Stimulated activated CD4-positive, alpha-beta T cell treated with anti-CD3 and anti-CD28 coated beads, Interleukin-4, amount 100 ng/mL, for 48 hours (primary cell): ENCODE measurements around the gene FGF18.

Source experiments
- DNase-seq, 2 donors: peaks; one replicate each; pipeline ENCODE4 v3.0.0-alpha.2; 2020; ENCODE audit warnings: low read depth in 2 of 2

Gene FGF18

DNA sequence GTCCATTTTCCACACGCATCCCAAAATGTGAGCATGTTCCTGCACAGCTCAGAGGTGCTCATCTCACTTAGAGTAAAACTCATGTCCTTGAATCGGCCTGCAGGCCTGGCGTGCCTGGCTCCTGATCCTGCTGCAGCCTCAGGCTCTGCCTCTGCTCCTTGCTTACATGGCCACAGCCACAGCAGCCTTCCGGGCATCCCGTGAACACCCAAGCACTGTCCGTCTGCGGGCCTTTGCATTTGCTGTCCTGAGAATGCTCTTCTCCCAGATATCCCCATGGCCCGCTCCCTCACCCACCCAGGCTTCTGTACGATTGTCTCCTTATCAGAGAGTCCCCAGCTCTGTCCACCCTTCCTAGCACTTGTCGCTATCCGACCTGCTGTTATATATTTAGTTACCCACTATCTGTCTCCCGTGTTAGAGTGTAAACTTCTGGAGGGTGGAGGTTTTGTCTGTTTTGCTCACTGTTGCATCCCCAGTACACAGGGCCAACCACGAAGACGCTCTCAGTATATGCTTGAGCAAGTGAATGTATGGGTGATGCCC lies 21.9 kb downstream of the FGF18 start:
- no peak for DNase-seq

DNA sequence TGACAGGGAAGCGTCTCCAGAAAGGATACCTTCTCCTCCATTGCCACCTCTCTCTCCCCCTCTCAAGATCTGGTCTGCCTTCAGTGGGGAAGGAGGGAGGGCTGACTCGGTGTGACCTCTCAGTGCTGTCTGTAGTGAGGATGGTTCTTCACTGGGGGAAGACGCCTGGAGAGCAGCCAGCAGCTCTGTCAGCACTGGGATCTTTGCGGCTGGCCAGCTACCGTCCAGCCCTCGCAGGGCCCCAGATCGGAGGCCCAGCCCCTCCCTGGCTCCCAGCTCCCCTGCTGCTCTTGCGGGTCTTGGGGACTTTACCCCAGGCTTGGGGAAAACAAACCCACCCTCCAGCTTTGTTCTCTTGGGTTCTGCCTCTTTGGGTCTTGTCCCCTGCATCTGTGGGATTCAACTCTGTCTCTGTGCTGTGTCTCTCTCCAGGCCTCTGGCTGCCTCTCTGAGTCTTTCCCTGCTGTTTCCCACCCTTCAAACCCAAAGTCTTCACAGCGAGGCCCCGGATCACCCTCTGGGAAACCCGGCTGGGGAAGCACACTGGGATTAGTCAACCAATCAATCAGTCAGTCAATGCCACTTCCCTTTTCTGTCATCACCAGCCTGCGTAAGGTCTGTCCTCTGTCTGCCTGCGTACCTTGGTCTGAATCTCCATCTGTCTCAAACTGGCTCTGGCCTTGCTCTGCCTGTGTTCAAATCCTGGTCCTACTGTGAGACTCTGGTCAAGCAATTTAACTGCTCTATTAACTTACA lies 23.0 kb downstream of the FGF18 start:
- no peak for DNase-seq

DNA sequence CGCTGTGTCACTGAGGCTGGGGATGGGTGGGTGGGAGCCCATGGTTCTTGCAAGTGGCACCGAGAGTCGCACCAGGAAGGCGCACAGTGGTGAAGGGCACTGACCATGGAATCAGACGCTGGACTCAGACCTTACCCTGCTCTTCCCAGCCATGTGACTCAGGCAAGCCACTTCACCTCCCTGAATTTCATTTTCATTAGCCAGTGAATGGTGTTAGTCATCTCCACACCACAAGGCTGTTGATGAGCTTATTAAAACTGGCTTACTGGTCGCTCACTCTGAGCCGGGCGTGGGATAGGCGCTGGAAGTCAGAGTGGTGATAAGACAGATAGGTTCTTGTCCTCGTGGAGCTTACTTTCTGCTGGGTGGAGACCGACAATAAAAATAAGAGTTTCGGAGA lies 25.1 kb downstream of the FGF18 start:
- DNase-seq, result no peak

DNA sequence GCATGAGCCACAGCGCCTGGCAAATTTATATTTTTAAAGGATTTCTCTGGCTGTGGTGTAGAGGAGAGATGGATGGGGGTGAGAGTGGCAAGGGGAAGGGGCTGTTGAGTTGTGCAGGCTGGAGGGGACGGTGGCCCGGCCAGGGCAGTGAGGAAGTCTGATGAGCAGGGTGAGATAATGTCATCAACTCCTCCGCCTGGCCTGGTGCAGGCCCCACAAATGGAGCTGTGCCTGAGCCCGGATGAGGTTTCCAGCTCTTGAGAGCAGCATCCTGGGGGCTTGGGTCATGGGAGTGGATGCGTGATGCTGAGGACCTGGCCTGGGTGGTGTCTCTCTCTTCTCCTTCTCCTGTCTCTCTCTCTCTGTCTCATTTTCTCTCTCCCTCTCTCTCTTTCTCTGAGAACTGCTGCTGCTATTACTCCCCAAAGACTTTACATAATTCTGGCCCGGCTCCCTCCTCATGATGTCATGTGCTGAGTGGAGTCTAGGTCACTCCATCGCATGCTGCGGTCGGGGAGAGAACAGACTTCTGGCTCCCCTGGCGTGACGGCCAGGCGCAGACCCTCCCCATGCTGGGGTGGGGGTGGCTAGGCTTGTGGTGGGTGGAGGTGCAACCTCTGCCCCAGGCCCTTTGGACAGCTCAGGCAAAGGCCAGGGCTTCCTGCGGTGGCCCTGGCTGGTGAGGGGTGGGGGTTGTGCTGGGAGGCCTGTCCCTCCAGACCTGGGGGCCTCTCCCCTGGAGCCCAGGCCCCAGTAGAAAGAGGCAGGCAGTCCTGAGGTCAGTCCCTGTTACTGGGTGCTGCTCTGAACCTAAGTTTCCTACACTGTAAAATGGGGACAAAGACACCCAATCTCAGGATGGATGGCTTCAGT lies 26.4 kb downstream of the FGF18 start:
- DNase-seq, result no peak

DNA sequence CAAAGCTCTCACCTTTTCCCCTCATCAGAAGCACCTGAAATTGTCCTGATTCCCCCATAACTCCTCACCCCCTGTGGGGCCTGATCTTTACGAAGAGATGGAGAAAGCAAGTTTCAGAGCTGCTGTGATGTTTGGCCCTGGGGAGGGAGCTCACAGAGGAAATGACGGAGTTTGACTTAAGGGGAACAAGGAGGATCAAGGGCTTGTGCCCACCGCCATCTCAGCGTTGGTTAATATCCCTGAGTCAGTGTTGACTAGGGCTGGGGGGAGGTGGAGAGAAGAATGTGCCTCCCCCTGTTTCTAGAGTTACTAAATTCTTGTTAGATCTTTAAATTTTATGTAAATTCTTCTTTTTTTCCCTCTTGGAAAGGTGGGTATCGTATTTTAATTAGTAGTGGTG lies 27.8 kb downstream of the FGF18 start:
- DNase-seq, result no peak

DNA sequence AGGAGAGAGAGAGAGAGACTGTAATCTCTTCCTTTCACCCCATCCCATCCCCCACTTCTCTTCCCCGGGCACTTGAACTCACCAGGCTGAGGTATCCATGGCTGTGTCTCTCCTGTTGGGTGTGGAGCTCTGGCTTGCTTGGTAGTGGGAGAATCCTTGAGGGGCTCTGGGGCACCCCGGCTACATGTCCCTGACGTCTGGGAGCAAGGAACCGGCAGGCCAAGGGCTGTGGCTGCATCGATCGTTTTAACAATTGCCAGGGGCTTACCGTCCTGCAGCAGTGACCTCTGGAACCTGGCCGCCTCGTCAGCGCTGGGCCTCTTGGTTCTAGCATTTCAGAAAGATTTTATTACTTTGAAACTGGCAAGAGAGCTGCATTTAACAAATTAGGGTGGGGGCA lies 30.0 kb downstream of the FGF18 start:
- no peak for DNase-seq

DNA sequence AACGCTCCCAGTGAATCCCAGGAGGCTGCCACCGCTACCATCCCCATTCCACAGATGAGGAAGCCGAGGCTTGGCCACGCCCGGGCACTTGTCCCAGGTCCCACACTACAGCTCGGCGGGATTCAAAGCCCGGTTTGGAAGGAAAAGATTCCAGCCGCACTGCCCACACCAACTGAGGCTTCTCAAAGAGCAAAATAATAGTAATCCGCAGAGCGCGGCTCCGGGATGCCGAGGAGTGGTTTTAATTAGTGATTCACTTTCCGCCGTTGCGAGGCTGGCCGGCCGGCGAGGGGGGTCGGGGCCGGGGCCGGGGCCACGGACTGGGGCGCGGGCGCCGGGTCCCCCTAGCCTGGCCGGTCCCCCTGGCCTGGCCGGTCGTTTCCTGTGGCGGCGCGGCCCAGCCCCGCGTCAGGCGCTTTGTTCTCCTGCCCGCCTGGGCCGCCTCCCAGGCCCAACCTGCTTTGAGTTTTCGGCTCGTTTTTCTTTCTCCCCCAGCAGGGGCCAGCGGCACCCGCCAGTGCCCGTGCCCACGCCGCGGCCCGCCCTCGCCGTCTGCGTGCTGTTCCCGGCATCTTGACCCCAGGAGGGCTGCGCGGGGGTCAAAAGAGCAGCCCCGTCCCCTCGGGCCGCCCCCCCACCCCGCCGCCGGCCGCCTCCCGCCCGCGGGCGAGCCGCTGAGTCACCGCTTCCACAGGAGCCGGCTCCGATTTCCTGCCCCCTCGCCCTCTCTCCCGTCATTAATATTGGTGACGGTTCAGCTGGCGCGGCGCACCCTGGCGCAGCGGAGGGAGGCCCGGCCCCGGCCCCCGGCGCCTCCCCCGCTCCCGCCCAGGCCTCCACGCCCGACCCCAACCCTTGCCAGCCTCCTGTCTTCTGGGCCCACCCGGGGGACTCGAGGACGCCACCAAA lies 31.2 kb downstream of the FGF18 start:
- no peak for DNase-seq

DNA sequence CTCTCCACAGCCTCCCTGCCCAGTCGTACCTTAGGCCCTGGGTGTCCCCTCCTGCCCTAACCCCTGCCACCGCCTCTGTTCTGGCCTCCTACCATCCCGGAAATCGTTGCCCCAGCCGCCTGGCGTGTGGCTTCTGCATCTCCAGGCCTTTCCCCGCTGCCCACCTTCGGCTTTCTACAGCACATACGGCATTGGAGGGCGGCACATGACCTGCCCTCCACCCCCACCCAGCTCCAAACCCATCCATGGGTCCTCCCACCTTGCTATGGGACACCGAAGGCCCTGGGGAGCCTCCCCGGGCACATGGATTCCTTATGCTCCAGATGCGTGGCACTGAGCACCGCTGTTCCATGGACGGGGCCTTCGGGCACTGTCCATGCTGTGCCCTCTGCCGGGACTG lies 32.0 kb downstream of the FGF18 start:
- DNase-seq, result no peak

DNA sequence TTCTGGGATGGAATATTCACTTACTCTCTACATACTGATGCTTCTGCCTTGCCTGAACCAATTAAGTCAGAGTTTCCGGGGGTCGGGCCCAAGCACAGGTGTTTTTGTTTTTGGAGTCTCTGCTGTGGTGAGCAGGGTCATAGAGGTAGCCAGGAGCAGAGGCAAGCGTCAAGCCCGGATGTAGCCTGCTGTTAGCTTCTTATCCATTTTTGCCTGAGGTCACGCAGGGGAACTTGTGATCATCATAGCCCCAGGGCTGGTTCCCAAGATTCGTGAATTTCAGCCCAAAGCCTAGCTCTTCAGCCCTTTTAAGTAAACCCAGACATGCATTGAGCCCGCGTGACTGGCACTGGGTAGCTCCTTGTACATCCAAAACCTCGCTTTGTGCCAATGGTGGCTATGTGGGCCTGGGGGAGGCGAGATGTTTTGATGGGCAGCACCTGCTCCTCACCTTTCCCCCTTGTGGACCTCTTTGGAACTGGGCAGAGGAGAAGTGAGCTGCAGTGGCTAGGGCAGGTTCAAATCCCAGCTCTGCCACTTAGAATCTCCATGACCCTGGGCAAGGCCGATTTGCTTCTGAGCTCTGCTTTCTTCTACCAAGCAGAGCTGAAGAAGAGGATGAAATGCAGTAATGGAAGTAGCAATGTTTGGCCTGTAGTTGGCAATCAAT lies 33.7 kb downstream of the FGF18 start:
- DNase-seq, result no peak

DNA sequence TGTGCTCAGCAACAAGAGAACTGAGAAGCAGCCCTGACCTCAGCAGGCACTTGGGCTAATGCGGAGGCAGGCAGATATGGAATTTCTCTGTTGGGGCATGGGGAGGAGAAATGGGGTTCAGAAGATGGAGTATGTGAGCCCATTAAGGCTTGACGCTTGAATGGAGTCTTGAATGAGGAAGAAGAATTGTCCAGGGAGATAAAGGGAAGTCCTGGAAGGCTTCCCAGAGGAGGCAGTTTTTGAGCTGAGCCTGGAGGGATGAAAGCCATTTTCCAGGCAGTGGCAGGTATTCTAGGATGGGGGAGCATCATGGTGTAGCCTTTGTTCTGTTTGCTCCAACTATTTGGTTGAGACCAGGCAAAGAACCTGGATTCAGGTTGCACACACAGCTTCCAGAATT lies 34.5 kb downstream of the FGF18 start:
- no peak for DNase-seq

DNA sequence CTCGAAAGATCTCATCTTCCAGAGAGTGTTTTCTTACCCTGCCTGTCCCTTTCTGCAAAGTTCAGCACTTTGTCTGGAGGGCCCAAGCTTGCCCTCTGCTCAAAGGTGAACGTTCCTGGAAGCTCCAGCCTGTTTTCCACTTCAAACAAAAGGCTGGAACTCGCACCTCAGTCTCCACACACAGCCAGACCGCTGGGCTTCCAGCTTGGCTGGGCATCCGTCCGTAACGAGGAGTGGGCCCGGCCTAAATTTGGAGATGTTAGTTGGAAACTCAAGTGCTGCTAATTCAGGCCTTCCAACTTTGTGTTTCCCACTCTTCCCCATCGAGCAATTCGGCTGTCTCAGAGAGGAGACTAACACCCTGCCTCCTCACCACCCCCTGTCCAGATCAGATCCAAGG lies 35.1 kb downstream of the FGF18 start:
- no peak for DNase-seq

DNA sequence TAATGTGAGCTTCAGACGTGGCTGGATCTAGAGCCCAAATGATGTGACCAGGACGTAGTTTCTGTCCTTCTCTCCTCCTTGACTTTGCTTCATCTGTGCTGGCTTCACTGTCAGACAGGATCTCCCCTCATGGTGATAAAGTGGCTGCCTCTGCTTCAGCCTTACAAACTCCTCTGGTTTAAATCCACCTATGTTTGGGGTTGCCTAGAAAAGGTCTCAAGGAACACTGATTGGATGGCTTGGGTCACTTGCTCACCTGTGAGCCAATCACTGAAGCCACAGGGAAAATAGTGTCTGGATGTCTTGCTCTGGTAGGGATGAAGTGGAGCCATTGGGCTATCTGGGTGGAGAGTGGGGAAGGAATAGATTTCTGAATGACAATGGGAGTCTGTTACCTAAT lies 36.1 kb downstream of the FGF18 start:
- DNase-seq, result no peak

DNA sequence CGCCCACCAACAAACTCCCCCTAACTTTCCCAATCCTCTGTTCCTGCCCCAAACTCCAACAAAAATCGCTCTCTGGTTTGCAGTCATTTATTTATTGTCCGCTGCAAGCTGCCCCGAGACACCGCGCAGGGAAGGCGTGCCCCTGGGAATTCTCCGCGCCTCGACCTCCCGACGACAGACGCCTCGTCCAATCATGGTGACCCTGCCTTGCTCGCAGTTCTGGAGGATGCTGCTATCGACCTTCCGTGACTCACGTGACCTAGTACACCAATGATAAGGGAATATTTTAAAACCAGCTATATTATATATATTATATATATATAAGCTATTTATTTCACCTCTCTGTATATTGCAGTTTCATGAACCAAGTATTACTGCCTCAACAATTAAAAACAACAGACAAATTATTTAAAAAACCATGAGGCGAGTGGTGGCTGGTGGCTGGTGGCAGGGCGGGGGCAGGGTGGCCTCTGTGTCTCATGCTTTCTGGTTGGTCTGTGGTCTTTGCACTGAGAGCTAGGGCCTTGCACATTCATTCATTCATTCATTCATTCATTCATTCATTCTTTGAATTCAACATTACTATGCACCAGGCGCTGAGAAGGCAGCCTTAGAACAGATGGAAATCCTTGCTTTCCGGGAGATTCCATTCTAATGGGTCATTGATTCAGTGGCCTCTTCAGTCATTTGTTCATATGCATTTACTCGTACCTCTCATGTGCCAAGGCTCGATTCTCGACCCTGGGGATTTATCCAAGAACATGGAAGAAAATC lies 37.9 kb downstream of the FGF18 start:
- DNase-seq, result no peak

DNA sequence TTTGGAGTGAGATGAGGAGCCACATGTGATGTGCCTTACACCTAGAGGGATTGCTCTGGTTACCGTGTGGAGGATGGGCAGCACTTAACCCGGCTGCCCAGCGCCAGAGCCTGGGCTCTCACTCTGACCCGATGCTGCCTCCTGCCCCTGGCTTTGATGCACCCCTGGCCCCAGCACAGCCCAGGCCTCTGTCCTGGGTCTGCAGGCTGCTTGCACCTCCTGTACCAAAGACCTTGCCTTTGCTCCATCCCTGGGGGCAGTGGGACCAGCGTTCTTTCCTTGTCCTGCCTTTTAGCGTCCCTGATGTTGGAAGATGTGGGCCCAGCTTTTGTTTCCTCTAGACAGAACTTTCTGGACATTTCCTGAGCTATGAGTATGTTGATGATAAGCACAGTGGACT lies 40.4 kb downstream of the FGF18 start:
- DNase-seq, result no peak

DNA sequence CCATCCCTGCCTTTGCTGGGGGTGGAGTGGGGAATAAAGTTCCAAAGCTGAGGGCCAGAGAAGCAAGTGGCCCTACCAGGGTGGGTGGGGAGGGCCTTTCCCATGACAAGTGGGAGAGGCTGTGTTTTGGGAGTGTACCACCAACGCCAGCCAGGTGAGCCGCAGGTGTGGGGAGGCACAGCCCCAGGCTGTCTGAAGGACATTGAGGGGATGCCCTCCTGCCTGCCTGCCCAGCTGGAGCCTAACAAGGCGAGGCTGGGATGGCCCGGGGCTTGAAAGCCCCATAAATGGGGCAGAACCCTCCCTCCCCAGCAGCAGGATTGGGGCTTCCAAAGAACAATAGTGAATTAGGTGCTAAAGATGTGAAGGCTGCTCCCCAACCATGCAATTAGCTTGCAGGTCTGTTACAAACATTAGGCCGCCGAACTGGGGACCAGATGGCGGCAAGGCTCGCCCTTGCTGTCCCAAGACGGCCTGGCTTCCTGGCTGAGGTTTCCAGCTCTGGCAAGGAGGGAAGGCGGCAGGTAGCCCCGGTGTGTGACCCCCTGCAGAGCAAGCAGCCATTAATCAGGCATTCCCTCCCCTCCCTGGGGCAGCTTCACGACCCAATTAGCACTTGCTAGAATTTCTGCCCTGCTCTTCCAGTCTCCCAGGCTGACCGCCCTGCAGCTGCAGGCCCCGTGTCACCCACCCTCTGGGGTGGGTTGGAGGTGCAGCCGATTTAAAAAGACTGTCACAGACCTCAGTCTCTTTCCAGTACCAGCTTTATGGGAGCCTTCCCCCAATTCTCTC lies 42.9 kb downstream of the FGF18 start:
- DNase-seq, result no peak

DNA sequence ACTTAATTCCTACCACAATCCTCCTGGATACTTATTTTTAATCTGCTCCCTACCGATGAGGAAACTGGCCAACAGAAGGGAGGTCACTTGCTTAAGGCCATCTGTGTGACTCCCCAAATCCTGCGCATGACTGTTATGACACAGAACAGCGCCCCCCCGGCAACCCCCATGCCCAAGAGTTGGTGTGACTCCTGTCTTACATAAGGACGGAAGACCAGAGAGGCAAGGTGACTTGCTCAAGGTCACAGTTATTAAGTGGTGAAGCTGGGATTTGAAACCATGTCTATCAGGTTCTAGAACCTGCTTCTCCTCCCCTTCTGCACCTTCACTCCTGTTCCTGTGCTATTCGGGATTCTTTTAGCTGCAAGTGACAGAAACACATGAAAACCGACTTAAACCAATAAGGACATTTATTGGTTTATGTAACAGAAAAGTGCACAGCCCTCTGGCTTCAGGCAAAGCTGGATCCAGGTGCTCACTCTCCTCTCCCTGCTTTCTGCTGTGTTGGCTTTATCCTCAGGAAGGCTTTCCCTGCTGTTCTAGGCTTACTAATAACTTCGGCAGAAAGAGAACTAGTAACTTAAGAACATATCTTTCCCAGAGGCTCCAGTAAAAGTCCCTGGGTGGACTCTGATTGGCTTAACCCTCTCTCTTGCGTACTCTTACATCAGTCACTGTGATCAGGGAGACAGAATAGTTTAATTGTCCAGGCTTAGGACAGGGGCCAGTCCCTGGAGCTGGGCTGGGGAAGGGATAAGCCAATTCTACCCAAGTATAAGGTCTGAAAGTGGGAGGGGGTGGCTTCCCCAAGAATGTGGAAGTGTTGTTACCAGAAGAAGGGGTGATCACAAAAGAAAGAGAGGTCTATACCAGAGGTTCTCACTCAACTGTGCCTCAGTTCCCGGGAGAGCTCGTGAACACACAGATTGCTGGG lies 43.7 kb downstream of the FGF18 start:
- DNase-seq, result no peak

DNA sequence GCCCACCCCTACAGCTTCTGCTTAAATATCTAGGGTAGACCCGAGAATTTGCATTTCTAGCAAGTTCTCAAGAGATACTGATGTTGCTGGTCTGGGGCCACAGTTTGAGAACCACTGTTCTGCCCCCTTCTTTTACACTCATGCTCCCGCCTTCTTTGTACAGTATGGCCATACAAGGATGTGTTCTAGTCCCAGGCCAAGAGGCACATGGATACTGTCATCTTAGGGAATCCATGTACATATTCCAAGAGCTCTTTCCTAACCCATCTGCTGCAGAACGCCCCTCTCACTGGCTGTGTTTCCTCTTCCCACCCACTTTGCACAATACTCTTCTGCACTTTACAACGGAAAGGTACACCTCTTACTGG lies 44.4 kb downstream of the FGF18 start:
- DNase-seq, result no peak

DNA sequence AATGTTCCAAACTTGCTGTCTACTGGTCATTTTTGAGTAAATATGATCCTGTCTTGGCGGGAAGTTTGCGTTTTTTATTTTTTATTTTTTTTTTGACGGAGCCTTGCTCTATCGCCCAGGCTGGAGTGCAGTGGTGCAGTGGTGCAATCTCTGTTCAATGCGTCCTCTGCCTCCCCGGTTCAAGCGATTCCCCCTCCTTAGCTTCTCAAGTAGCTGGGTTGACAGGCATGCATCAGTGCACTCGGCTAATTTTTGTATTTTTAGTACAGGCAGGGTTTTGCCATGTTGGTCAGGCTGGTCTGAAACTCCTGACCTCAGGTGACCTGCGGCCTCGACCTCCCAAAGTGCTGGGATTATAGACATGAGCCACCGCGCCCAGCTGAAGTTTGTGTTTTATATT lies 45.4 kb downstream of the FGF18 start:
- no peak for DNase-seq

DNA sequence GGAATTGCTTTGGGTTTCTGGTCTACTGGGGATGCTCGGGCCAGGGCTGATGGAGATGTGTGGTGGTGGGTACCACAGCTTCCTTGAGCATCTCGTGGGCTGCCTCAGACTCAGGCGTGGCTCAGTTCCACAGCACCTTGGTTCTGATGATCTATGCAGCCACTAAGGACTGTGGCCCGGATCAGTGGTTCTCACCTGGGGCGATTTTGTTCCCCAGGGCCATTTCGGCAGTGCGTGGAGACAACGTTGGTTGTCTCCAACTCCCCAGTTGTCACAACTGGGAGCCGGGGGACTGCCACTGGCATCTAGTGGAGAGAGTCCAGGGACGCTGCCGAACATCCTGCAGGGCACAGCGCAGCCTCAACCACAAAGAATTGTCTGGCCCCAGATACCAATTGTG lies 47.7 kb downstream of the FGF18 start:
- DNase-seq, result no peak
